Neural progenitor cell (in vitro differentiated cells): ENCODE data around the gene FBXO4. TPM values are rescaled to one million over a fixed set of nuclear protein-coding genes. Genes with fewer than 3 reads are reported as not detected.

ENCODE experiments used
- DNase-seq: peaks from one replicate; pipeline ENCODE4 v3.0.0-alpha.2; 2016; ENCODE audit warnings: low spot score
- H2AFZ ChIP-seq: fragments of 200-600 bp; sonication (generic); replicated peaks from 2 replicates; pipeline ENCODE4 v1.6.1; 2016; ENCODE audit warnings: antibody characterized with exemption
- H3F3A ChIP-seq: fragments of 200-600 bp; sonication (generic); 2 replicates; pipeline ENCODE4 v1.6.1; 2016; ENCODE audit warnings: antibody characterized with exemption, low read depth
- H3K27ac ChIP-seq: fragments of 200-600 bp; sonication (generic); 2 replicates; pipeline ENCODE4 v1.5.1; 2016; ENCODE audit warnings: mild to moderate bottlenecking
- H3K27me3 ChIP-seq: fragments of 200-600 bp; sonication (generic); 2 replicates; pipeline ENCODE4 v1.6.1; 2016; ENCODE audit warnings: mild to moderate bottlenecking, moderate library complexity
- H3K36me3 ChIP-seq: fragments of 200-600 bp; sonication (generic); 2 replicates; pipeline ENCODE4 v1.5.1; 2016
- H3K4me1 ChIP-seq: fragments of 200-600 bp; sonication (generic); 2 replicates; pipeline ENCODE4 v1.6.1; 2016; ENCODE audit warnings: mixed run types
- H3K4me2 ChIP-seq: fragments of 200-600 bp; sonication (generic); 2 replicates; pipeline ENCODE4 v1.6.1; 2016
- H3K4me3 ChIP-seq: fragments of 200-600 bp; sonication (generic); 2 replicates; pipeline ENCODE4 v1.5.1; 2016
- H3K79me2 ChIP-seq: fragments of 200-600 bp; sonication (generic); 2 replicates; pipeline ENCODE4 v1.6.1; 2016; ENCODE audit warnings: low read depth
- H3K9ac ChIP-seq: fragments of 200-600 bp; sonication (generic); 2 replicates; pipeline ENCODE4 v1.6.1; 2016
- H3K9me3 ChIP-seq: fragments of 200-600 bp; sonication (generic); 2 replicates; pipeline ENCODE4 v1.5.1; 2016; ENCODE audit warnings: low read depth
- H4K20me1 ChIP-seq: fragments of 200-600 bp; sonication (generic); 2 replicates; pipeline ENCODE4 v1.6.1; 2016; ENCODE audit warnings: low read depth
- H3K27ac Mint-ChIP-seq: 3 replicates; pipeline ENCODE4 v1.8.0; 2021; ENCODE audit warnings: mixed read lengths
- H3K27me3 Mint-ChIP-seq: 2 replicates; pipeline ENCODE4 v1.8.0; 2022; ENCODE audit warnings: low read depth, mild to moderate bottlenecking, inconsistent platforms, moderate library complexity, mixed read lengths; ENCODE audit not compliant: insufficient read depth
- H3K36me3 Mint-ChIP-seq: 3 replicates; pipeline ENCODE4 v1.8.0; 2021; ENCODE audit warnings: mixed read lengths
- H3K4me1 Mint-ChIP-seq: 3 replicates; pipeline ENCODE4 v1.8.0; 2021; ENCODE audit warnings: mixed read lengths
- H3K4me3 Mint-ChIP-seq: 3 replicates; pipeline ENCODE4 v1.8.0; 2021; ENCODE audit warnings: mild to moderate bottlenecking, moderate library complexity, mixed read lengths
- H3K9me3 Mint-ChIP-seq: 3 replicates; pipeline ENCODE4 v1.8.0; 2020; ENCODE audit warnings: mixed read lengths
- EZH2 ChIP-seq: fragments of 200-600 bp; sonication (generic); IDR thresholded peaks from 2 replicates; pipeline ENCODE4 v1.6.1; 2017; ENCODE audit warnings: antibody characterized with exemption, mild to moderate bottlenecking, moderate library complexity
- EZH2phosphoT487 ChIP-seq: fragments of 200-600 bp; sonication (generic); IDR thresholded peaks from 2 replicates; pipeline ENCODE4 v1.6.1; 2017; ENCODE audit warnings: antibody characterized with exemption
- total RNA-seq: library from RNA; depleted of rRNA; stranded (reverse); fragments of >200 nt; gene quantifications from 2 replicates; pipeline ENCODE4 v1.2.3, GENCODE V29; 2015; ENCODE audit warnings: low replicate concordance
- TF ChIP-seq, protein P1 (sequence below): fragments of 200-600 bp; sonication (generic); IDR thresholded peaks from 2 replicates; pipeline ENCODE4 v1.5.1; 2017; ENCODE audit warnings: antibody characterized with exemption, mild to moderate bottlenecking

The FBXO4 gene
- total RNA-seq, 1 donor from 2014 or later = 15.5 TPM

DNA sequence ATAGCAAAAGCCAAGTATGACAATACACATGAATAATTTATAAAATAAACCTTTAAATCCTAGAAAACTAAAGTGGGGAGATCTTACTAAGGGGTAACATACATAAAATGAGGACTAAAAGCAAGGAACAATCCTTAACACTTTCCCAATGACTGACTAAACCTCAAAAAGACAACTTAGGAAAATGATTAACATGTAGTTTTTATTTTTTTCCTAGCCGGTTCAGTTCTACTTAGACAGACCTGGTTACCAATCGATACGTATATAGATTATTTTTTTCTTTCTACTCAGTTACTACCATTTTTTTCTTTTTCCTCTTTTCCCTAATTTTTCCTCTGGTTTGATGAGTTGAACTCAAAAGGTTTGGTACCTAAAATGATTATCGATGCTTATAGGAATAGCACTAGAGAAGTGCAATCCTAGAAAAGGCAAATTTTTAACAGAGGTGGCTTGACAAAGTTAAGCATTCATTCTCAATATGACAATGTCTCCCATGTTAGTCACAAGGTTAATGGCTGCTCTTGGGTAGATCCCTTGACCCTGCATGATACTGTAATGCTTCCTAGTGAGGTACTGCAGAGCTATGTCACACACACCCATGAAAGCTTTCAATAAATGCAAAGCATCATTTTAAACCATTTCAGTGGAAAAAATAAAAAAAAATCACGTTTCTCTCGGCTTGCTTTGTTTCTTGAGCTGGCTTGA is 41.5 kb downstream of the FBXO4 start:
- Histone ChIP-seq H2AFZ (no peak overlapping the region), H3K27me3 (no peaks in the 10 kb centered on the region), H3K79me2 (no peaks in the 10 kb centered on the region), H4K20me1 (no peaks in the 10 kb centered on the region), H3K4me3 (no peak overlapping the region), H3K4me2 (no peak overlapping the region), H3K27ac (no peak overlapping the region), H3F3A (no peaks in the 10 kb centered on the region), H3K9ac (no peak overlapping the region), H3K36me3 (no peaks in the 10 kb centered on the region), H3K9me3 (no peaks in the 10 kb centered on the region), H3K4me1 (no peaks in the 10 kb centered on the region)
- DNase-seq = no peak
- Mint-ChIP-seq H3K4me3 (no peak overlapping the region), H3K9me3 (peaks cover 10% of the 10 kb centered on the region), H3K36me3 (no peaks in the 10 kb centered on the region), H3K4me1 (no peaks in the 10 kb centered on the region), H3K27me3 (peaks cover 4% of the 10 kb centered on the region), H3K27ac (no peak overlapping the region)
- no peak for TF ChIP-seq EZH2
- TF ChIP-seq, protein P1, sequence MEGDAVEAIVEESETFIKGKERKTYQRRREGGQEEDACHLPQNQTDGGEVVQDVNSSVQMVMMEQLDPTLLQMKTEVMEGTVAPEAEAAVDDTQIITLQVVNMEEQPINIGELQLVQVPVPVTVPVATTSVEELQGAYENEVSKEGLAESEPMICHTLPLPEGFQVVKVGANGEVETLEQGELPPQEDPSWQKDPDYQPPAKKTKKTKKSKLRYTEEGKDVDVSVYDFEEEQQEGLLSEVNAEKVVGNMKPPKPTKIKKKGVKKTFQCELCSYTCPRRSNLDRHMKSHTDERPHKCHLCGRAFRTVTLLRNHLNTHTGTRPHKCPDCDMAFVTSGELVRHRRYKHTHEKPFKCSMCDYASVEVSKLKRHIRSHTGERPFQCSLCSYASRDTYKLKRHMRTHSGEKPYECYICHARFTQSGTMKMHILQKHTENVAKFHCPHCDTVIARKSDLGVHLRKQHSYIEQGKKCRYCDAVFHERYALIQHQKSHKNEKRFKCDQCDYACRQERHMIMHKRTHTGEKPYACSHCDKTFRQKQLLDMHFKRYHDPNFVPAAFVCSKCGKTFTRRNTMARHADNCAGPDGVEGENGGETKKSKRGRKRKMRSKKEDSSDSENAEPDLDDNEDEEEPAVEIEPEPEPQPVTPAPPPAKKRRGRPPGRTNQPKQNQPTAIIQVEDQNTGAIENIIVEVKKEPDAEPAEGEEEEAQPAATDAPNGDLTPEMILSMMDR = no peak
- TF ChIP-seq EZH2phosphoT487 = no peak

DNA sequence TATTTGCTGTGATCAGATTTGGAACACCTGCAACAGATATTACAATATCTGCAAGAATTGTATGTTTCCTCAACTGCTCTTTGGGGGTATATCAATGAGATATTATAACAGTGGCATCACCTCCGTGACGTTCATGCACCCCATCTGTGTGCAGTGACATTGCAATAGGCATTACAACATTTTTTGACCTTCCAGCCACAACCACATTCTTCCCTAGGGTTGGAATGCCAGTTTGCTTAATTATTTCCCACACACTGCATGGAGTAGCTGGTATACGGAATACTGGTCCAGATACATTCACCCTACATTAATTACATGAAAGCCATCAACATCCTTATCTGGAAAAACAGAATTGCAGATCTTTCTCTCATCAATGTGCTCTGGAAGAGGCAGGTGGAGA is 42.3 kb downstream of the FBXO4 start:
- H3K79me2 ChIP-seq = no peaks in the 10 kb centered on the region
- Mint-ChIP-seq H3K27me3 (peaks cover 4% of the 10 kb centered on the region), H3K36me3 (no peaks in the 10 kb centered on the region), H3K27ac (no peak overlapping the region), H3K9me3 (peaks cover 7% of the 10 kb centered on the region), H3K4me1 (no peaks in the 10 kb centered on the region), H3K4me3 (no peak overlapping the region)
- TF ChIP-seq EZH2phosphoT487 = no peak
- TF ChIP-seq, protein P1 = no peak
- no peak for TF ChIP-seq EZH2
- no peak overlapping the region for H3K9ac ChIP-seq
- no peaks in the 10 kb centered on the region for H3F3A ChIP-seq
- no peak overlapping the region for H3K27ac ChIP-seq
- no peak for DNase-seq
- no peaks in the 10 kb centered on the region for H3K9me3 ChIP-seq
- H4K20me1 ChIP-seq = no peaks in the 10 kb centered on the region
- H2AFZ ChIP-seq = no peak overlapping the region
- H3K4me1 ChIP-seq = no peaks in the 10 kb centered on the region
- no peak overlapping the region for H3K4me2 ChIP-seq
- H3K36me3 ChIP-seq = no peaks in the 10 kb centered on the region
- H3K27me3 ChIP-seq = no peaks in the 10 kb centered on the region
- no peak overlapping the region for H3K4me3 ChIP-seq

DNA sequence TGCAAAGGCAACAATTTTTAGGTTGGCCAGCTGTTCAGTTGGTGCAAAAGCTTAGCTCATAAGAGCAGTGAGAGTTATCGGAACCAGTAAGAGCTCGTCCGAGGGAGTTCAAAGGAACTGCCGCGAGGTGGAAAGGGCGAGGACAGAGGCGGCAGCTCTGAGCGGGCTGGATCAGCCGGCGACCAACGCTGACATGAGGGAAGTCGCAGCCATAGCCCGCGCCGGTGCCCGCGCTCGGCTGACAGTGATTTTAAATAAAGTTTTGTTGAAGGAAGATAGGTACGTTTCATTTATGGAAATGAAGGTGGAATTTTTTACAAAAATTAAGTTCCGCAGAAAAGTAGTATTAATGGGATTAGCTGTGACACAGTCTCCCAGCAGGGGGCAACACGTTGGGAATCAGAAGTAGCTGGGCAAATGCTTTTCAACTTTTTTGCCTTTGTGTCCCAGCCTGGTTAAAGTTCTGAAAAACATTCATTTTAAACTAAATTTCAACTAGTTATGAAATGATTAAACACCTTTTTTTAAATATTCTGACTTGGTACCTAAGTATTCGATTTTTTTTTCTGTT is 43.2 kb downstream of the FBXO4 start:
- Histone ChIP-seq H3F3A (no peaks in the 10 kb centered on the region), H3K9ac (no peak overlapping the region), H3K36me3 (no peaks in the 10 kb centered on the region), H3K79me2 (no peaks in the 10 kb centered on the region), H3K27me3 (no peaks in the 10 kb centered on the region), H3K9me3 (no peaks in the 10 kb centered on the region), H3K4me3 (no peak overlapping the region), H2AFZ (no peak overlapping the region), H3K27ac (no peak overlapping the region), H4K20me1 (no peaks in the 10 kb centered on the region), H3K4me1 (no peaks in the 10 kb centered on the region), H3K4me2 (no peak overlapping the region)
- H3K27ac Mint-ChIP-seq = no peak overlapping the region
- H3K27me3 Mint-ChIP-seq = peaks cover 4% of the 10 kb centered on the region
- no peak overlapping the region for H3K4me3 Mint-ChIP-seq
- H3K4me1 Mint-ChIP-seq = no peaks in the 10 kb centered on the region
- H3K36me3 Mint-ChIP-seq = no peaks in the 10 kb centered on the region
- DNase-seq = no peak
- H3K9me3 Mint-ChIP-seq = peaks cover 3% of the 10 kb centered on the region
- TF ChIP-seq, protein P1 = peak; percentile 26
- no peak for TF ChIP-seq EZH2
